KG1 (cell line): ENCODE data around the gene EPHA5.

Source experiments
- DNase-seq: peaks from one replicate; lab custom pipeline; 2025; lab: John Stamatoyannopoulos, UW

Gene EPHA5

DNA sequence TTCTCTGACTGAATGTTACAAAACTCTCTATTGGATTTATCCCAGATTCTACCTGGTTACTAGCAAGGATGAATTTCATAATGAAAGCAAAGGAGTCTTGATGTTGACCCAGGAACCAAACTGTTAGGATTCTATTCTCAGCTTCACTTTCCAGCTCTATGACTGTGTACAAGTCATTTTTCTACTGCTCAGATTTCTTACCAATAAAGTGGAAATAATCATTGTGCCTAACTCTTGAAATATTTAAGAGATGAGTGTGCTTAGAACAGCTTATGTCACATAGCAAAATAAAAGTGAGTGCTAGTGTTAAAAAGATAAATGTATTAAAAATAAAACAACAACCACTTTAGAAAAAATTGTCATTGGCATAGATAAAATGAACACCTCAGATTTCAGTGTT is 45.6 kb downstream of the EPHA5 start:
- no peak for DNase-seq

DNA sequence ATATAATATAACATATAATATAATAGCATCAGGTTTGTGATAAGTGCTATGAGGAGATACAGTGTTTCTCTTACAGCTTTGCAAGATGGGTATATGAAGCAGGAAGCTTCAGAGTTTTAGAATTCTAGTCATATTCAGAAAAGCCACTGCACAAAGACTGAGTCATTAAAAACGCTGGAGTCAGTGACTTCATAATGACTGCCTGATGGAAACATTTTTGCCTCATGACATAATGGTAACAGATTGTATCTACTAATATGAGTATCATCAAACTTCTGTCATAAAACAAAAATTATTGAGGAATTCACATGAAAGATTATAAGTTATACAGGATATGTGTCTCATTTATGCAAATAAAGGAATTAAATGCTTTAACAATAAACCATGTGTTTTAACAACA is 46.8 kb downstream of the EPHA5 start:
- no peak for DNase-seq

DNA sequence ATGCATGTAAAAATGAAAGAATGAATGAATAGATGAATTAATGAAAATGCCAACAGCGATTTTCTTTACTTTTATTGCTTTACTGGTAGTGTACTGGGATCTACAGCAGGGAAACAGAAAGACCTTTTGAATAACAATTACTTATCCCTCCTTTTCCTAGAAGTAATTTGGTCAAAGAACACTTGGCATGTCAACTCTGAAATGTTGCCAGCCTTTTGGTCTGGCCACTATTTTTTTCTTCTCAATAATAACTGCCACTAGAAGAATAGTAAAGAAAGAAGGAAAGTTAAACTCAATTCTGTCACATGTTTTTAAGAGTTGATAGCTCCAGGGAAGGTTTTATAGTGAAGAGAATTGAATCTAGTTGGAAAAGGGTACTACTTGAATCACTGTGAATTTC is 52.9 kb downstream of the EPHA5 start:
- DNase-seq: no peak

DNA sequence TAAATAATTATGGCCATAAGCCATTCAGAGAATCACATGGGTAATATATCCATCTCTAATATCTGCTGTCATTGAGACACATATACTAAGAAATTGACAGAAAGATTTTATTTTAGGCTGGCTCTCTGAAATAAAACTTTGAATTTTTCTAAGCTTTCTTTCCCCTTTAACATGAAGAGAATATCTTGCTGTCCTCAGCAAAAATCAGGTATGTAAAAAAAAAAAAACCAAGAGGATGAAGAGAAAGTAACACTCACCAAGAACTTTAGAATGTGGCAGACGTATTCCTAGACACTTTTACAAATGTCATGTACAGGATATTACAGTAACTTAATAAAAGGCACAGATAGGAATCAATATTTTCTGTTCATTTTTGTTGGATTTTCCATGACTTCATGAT is 65.8 kb downstream of the EPHA5 start:
- no peak for DNase-seq

DNA sequence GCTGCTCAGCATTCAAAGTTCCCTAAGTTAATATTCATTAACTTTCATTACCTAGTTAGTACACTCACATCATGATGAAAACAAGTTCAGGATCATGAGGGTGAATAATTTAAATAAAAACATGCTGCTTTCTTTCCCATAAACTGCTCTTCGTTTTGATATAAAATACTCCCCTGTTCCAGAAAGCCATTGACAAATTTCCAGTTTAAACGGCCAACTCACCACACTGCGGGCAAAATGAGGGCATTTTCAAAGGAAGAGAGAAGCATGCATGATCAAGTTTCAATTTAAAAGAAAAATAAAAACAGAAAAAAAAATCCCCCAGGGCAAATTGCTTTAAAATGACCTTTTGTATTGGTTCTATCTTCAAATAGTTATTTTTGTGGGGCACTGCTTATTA is 69.6 kb downstream of the EPHA5 start:
- DNase-seq: no peak

DNA sequence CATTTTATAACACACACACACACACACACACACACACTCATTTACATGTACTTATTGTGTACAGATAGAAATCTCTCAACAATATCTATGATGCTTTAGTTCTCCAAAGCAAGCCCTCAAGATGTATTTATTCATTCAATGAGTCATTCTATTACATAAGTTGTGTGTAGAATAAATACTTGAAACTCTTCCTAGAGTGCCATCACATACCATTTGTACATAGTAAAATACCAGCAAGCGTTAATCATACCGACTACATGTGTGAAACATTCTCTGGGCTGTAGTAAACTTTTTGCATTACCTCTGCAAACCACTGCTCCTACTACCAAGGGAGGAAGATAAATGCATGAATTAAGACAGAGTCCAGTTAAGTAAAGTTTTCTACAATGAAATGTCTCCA is 70.9 kb downstream of the EPHA5 start:
- no peak for DNase-seq

DNA sequence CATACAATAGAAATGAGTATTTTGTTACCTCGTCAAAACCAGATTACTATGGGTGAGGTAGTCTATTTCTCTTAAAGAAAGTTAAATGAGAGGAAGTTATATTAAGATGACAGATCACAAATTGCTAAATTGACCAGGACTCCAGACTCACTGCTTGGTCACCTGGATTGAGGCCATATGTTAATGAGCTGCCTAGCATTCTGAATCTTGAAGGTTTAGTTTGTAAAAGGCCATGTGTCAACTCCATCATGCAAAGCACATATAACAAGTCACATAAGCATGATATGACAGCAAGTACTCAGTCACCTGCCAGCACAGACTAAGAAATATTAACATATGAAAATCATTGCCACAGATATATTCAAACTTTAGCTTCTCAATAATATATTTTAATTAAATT is 72.6 kb downstream of the EPHA5 start:
- DNase-seq: no peak

DNA sequence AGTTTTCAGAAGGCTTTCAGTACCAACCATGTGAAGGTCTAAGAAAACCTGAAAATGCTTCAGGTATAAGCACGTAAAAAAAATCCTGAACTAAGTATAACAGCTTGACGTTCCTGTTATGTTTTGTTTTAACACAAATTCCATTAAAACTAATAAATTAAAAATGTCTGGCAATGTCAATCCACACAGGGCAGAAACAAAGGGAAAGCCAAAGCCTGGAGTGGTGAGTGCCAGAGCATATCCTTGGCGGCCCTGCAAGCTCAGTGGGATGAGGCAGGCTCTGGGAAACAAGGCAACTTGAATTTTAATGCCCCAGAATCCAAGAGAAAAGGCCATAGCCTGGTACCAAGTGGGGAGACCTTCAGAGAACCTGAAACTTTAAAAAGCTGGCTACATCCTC is 78.2 kb downstream of the EPHA5 start:
- DNase-seq: no peak

DNA sequence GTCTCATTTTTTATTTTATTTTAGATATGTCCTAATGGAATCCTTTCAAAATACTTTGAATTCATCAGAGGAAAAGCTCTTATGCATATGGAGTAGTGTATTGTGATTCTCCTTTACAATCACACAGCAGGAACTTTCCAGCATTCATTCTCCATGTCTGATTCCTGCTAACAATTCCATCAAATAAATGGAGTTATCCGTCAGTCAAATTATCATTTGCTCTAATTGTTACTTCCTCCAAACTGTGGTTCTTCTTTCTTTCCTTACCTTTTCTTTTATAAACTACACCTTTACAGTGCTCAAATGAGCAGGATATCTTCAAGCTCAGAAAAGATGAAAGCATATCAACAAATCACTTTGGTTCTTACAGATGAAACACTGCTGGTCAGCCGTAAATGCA is 80.4 kb downstream of the EPHA5 start:
- no peak for DNase-seq

DNA sequence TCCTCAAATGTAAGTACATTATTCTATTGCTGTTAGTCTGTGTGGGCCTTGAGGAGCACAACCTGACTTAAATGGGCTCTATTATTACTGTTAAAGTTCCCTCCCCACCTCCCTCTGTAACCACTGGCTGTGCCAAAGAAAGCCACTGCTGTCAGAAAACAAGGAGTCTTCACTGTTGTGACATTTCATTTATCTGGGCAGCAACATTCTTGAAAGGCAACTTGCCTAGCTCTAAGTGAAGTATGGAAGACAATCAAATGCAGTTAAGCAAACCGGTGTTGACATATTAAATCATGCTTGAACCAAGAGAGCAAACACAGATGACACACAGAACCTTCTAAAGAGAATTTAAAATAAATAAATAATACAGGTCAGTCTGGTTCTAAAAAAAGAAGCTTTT is 81.0 kb downstream of the EPHA5 start:
- DNase-seq: no peak

DNA sequence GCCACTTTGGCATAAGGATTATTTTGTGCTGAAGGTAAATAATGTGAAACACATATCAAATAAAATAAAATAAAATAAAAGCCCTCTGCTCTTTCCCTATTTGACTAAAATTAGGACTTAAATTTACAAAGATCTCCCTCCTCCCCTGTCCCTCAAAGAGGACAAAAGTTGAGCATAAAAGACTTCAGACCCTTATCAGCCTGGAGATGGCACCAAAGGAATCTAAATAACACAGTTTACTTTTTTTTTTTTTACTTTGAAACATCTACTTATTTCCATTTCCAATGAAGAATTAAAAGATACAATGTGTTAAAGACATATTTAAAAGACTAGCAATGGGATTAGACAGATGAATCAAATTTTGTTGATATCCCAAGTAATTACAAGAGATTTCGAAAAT is 89.7 kb downstream of the EPHA5 start:
- no peak for DNase-seq

DNA sequence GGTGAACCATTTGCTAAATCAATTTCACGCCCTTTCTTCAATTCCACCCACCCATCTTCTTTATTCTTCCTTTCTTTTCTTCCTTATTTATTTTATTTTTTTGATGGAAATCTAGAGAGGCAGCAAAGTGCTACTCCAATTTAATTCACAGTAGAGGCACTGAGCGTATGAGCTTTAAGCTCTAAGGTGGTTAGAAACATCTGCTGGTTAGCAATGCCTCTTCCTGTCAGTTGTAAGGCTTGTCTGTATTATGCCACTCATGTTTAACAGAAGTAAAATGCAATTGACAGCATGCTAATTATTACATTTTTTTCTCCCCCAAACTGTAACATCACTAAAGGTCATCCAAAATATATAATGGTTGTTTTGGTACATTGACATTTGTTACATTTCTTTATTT is 103.8 kb downstream of the EPHA5 start:
- DNase-seq: no peak

DNA sequence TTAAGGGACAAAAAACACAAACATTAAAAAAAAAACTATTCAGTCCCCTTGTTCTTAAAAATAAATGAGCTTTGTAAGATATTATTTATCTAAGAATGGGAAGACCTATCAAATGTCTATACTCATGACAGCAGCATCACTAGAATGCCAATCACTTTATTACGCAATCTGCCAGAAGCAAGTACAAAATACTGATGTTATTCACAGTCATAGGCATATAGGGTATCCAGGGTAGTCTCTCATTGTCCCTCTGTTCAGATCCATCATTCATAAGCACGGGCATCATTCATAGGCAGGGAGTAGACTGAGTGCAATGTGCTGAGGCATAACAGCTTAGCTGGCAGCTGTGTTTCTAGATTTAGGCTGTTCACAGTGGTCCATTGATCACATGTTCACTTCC is 109.1 kb downstream of the EPHA5 start:
- no peak for DNase-seq

DNA sequence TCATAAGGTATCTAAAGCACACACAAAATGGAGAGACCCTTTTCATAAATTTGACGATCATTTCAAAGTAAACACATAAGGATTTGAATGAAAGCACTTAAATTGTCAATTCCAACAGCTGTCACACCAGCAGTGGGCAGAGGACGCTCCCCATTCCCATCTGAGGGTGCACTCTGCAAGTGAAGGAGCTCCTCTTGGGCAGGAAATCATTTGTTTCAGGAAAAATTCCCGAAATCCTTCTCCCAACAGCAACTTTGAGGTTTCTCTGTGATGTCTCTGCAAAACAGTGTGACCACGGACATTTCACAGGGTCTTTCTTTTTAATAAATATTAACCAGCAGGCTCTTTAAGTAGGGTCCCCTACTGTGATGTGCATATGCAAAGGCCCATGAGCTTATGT is 111.0 kb downstream of the EPHA5 start:
- no peak for DNase-seq

DNA sequence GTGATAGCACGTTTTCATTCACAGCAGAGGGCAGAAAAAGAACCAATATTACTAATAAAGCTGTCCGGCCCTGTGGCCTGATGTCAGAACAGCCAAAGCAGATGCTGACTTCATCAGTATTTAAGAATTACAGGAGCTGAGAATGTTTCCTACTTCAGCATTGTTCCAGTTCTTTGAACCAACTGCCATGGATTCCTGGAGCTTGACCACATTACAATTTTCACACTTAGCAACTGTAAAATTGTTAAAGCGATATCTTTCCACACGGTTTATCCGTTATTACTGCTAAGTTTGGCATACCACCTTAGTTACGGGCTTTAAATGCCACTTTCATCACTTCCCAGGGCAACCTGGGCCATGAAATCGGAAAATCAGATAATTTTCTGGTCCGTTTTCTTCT is 118.2 kb downstream of the EPHA5 start:
- no peak for DNase-seq

DNA sequence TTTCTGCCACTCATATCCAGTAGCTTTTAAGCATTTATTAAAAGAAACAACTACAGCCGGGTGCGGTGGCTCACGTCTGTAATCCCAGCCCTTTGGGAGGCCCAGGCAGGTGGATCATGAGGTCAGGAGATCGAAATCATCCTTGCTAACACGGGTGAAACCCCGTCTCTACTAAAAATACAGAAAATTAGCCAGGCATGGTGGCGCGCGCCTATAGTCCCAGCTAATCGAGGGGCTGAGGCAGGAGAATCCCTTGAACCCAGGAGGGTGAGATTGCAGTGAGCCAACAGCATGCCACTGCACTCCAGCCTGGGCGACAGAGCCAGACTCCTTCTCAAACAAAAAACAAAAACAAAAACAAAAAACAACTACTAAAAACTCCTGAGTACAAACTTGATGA is 119.8 kb downstream of the EPHA5 start:
- DNase-seq: no peak

DNA sequence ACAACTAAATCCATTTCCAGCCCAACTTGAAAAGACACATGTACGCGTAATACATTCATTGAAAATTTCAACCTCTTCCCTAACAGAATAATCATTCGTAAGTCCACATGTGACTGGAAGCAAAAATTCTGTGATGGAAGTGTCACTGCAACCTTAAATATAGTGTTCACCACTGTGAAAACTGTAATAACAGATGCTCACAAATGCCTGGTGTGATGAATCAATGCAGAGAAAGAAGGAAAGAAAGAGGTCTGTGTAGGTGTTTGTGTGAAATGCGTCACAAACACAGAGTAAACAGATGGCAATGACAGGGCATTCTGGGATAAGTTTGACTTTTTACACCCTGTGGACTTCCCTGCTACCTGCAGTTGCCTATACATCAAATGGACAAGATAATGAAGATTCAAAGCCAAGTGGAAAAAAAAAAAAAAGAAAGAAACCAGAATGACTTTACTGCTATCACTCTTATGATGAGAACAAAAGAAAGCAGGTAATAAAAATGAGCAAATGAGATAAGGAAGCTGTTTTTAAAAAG is 123.3 kb downstream of the EPHA5 start:
- DNase-seq: no peak

DNA sequence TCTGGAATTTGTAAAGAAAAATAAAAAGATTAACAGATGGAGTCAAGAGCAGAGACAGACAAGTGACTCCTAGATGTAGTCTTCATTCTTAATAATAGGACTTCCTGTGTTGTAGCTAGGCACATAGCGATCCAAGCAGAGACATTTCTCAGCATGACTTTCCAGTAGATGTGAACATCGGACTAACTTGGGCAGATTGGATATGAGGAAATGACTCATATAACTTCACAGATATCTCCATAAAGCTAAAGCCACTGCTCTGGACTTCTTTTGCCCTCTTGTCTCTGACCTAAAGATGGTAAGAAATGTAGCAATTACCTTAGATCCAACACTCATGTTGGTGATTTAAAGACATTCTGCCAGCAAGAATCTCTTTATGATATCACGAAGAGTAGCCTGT is 131.7 kb downstream of the EPHA5 start:
- DNase-seq: no peak

DNA sequence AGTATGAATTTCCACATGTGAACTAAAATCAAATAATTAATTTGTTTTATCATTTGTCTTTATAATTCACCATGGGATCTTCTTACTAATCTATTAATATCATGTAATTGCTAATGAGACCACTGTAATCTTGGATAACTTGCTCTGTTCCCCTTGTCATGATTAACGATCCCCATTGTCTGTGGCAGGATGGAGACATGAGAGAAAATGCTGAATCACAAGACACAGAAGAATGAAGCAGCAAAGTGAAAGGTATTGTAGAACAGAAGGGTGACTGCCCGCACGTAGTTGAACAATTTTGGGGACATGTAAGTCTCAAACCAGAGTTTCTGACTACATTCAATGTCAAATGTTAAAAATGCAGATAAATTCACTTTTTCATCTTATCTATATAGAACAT is 135.2 kb downstream of the EPHA5 start:
- DNase-seq: no peak

DNA sequence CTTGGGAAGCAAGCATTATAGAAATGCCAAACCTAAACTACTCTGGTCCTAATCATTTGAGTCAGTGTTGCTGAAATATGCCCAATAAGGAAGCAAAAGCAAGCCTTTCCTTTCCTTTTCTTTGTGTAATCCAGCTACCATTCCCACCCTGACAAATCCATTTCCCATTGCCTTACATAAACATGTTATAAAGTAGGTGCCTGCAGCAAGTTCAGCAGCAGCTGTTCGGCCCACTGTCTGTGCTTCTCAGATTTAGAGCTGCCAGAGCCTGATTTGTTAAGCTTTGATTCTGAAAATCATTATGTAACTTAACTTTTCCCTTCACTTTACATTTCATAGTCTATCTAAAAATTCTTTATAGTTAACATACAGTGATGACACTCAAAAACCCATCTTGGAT is 148.6 kb downstream of the EPHA5 start:
- DNase-seq: no peak

DNA sequence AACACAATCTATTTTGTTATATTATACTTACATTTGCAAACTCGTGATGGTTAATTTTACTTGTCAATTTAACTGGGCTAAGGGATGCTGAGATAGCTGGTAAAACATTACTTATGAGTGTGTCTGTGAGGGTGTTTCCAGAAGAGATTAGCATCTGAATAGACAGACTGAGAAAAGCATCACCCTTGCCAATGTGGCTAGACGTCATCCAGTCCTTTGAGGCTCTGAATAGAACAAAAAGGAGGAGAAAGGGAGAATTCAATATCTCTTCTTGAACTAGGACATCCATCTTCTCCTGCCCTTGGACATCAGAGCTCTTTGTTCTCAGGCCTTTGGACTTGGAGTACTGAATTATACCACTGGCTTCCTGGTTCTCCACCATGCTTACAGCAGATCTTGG is 154.6 kb downstream of the EPHA5 start:
- no peak for DNase-seq

DNA sequence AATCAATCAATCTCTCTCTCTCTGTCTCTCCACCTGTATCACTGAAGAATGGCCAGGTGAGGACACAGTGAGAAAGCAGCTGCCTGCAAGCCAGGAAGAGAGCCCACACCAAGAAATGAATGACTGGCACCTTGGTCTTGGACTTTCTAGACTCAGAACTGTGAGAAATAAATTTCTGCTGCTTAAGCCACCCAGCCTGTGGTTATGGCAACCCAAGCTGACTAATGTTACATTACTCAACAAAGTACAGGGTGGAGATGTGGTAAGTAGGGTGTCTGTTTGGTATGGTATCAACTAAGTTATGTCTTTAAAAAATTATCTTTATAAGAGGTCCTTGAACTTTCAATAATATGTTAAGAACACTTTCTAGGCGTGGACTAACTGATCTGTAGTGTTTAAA is 159.3 kb downstream of the EPHA5 start:
- no peak for DNase-seq

DNA sequence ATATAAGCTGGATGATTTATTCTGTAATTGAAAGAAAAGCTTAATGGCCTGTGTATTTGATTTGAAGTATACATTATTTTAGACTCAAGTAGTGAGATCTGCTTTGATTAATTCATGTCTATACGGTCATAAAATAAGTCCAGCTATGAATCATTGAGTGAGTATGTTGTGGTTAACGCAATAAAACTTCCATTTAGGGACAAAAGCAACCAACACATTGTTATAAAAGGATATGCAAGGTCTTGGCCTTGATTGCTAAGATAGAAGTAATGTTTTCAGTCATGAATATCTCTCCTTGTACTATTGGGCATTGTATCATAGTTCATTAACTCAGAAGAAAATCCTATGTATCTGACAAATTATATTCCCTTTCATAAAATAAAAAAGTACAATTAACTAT is 162.1 kb downstream of the EPHA5 start:
- no peak for DNase-seq

DNA sequence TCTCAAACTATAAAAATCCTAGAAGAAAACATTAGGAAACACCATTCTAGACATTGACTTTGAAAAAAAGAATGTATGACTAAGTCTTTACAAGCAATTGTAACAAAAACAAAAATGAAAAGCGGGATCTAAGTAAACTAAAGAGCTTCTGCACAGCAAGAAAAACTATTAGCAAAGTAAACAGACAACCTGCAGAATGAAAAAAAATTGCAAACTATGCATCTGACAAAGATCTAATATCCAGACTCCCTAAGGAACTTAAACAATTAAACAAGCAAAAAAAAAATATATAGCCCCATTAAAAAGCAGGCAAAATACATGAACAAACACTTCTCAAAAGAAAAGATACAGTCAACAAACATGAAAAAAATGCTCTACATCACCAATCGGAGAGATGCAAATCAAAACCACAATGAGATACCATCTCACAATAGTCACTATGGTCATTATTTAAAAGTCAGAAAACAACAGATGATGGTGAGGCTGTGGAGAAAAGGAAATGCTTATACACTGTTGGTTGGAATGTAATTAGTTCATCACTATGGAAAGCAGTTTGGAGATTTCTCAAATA is 168.1 kb downstream of the EPHA5 start:
- DNase-seq: no peak

DNA sequence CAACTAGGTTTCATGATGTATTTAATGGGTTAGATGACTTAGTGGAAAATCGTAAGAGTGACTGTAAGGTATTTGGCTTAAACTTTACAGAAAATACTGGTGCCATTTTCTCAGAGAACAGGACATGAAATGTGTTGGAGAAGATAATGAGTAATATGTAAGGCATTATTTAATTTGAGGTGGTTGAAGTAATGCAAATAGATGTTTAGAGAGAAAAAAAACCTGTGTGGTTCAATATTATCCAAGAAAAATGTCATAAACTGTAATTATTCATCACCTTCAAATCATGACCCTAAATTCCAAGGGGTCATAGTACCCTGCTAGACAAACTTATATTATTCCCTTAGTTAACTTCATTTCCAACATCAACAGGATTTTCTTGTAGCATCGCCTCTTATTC is 171.7 kb downstream of the EPHA5 start:
- DNase-seq: no peak
